SK-N-SH treated with all-trans-retinoic acid at 6 μM for 48 hours (cell line): ENCODE data around the gene FAM83E.

Source experiments
- ATAC-seq: fragments of 200-7000 bp; cut with Tn5 transposase; 3 replicates; pipeline ENCODE4 v1.9.1; 2020; ENCODE audit warnings: mild to moderate bottlenecking, moderate library complexity
- ARNTL ChIP-seq: fragments of 450-650 bp; formaldehyde crosslinking; IDR thresholded peaks from 2 replicates; pipeline ENCODE4 v1.5.0; 2020; ENCODE audit warnings: low read depth, mild to moderate bottlenecking, moderate library complexity, borderline replicate concordance
- BACH2 ChIP-seq: fragments of 250-450 bp; sonication (Bioruptor Pico); IDR thresholded peaks from 2 replicates; pipeline ENCODE4 v1.9.0; 2021; ENCODE audit warnings: mild to moderate bottlenecking, borderline replicate concordance
- CREB5 ChIP-seq: fragments of 250-450 bp; sonication (Bioruptor Pico); IDR thresholded peaks from 2 replicates; pipeline ENCODE4 v1.5.1; 2020; ENCODE audit warnings: low read depth, mild to moderate bottlenecking, moderate library complexity
- CSDC2 ChIP-seq: fragments of 250-450 bp; sonication (Bioruptor Pico); IDR thresholded peaks from 2 replicates; pipeline ENCODE4 v1.5.0; 2020; ENCODE audit warnings: mild to moderate bottlenecking, moderate library complexity
- ESRRG ChIP-seq: fragments of 250-450 bp; sonication (Bioruptor Pico); IDR thresholded peaks from 2 replicates; pipeline ENCODE4 v1.6.1; 2021; ENCODE audit warnings: mild to moderate bottlenecking
- GLIS3 ChIP-seq: fragments of 250-450 bp; sonication (Bioruptor Pico); IDR thresholded peaks from 2 replicates; pipeline ENCODE4 v1.5.0; 2020; ENCODE audit warnings: mild to moderate bottlenecking, moderate library complexity
- ISL1 ChIP-seq: fragments of 250-450 bp; sonication (Bioruptor Pico); IDR thresholded peaks from 2 replicates; pipeline ENCODE4 v2.1.2; 2022; ENCODE audit warnings: mild to moderate bottlenecking, moderate library complexity
- PATZ1 ChIP-seq: fragments of 250-450 bp; sonication (Bioruptor Pico); IDR thresholded peaks from 2 replicates; pipeline ENCODE4 v1.8.0; 2020; ENCODE audit warnings: mild to moderate bottlenecking, moderate library complexity, borderline replicate concordance
- POU6F1 ChIP-seq: fragments of 250-450 bp; sonication (Bioruptor Pico); IDR thresholded peaks from 2 replicates; pipeline ENCODE4 v1.8.0; 2021; ENCODE audit warnings: low read depth, mild to moderate bottlenecking, moderate library complexity, borderline replicate concordance
- PPARA ChIP-seq: fragments of 250-450 bp; sonication (Bioruptor Pico); IDR thresholded peaks from 2 replicates; pipeline ENCODE4 v1.5.0; 2020; ENCODE audit warnings: mild to moderate bottlenecking, borderline replicate concordance
- RARB ChIP-seq: fragments of 250-450 bp; sonication (Bioruptor Pico); IDR thresholded peaks from 2 replicates; pipeline ENCODE4 v1.8.0; 2021; ENCODE audit warnings: mild to moderate bottlenecking, moderate library complexity
- SNAI2 ChIP-seq: fragments of 250-450 bp; sonication (Bioruptor Pico); IDR thresholded peaks from 2 replicates; pipeline ENCODE4 v1.5.0; 2020; ENCODE audit warnings: mild to moderate bottlenecking, moderate library complexity
- TCF4 ChIP-seq: fragments of 250-450 bp; sonication (Bioruptor Pico); IDR thresholded peaks from 2 replicates; pipeline ENCODE4 v1.8.0; 2021; ENCODE audit warnings: mild to moderate bottlenecking, moderate library complexity, borderline replicate concordance
- TOX ChIP-seq: fragments of 250-450 bp; sonication (Bioruptor Pico); IDR thresholded peaks from 2 replicates; pipeline ENCODE4 v1.8.0; 2021; ENCODE audit warnings: mild to moderate bottlenecking, moderate library complexity, borderline replicate concordance
- TSHZ2 ChIP-seq: fragments of 250-450 bp; sonication (Bioruptor Pico); IDR thresholded peaks from 2 replicates; pipeline ENCODE4 v1.5.0; 2020; ENCODE audit warnings: mild to moderate bottlenecking, moderate library complexity
- ZC3H10 ChIP-seq: fragments of 250-450 bp; sonication (Bioruptor Pico); IDR thresholded peaks from 2 replicates; pipeline ENCODE4 v1.5.1; 2021; ENCODE audit warnings: mild to moderate bottlenecking, moderate library complexity
- ZFP3 ChIP-seq: fragments of 250-450 bp; sonication (Bioruptor Pico); IDR thresholded peaks from 2 replicates; pipeline ENCODE4 v1.5.0; 2020; ENCODE audit warnings: mild to moderate bottlenecking, moderate library complexity
- ZFP30 ChIP-seq: fragments of 450-650 bp; formaldehyde crosslinking; IDR thresholded peaks from 2 replicates; pipeline ENCODE4 v1.5.0; 2022; ENCODE audit warnings: mild to moderate bottlenecking, moderate library complexity
- ZNF565 ChIP-seq: fragments of 450-650 bp; formaldehyde crosslinking; conservative IDR thresholded peaks from 2 replicates; pipeline ENCODE4 v1.5.0; 2020; ENCODE audit warnings: low read depth, mild to moderate bottlenecking, moderate library complexity
- ZNF70 ChIP-seq: fragments of 450-650 bp; formaldehyde crosslinking; IDR thresholded peaks from 2 replicates; pipeline ENCODE4 v1.5.0; 2020; ENCODE audit warnings: mild to moderate bottlenecking, moderate library complexity
- ZNF8 ChIP-seq: fragments of 450-650 bp; formaldehyde crosslinking; IDR thresholded peaks from 2 replicates; pipeline ENCODE4 v1.5.0; 2020; ENCODE audit warnings: mild to moderate bottlenecking, moderate library complexity

FAM83E gene

GRCh38 chr19:48618278-48618915, 3.5 kb upstream of the FAM83E start (continued):
- TF ChIP-seq TSHZ2 (CRISPR knock-in tag), result no peak
- TF ChIP-seq, all 23 proteins: peak for 0

GRCh38 chr19:48617146-48617937, 2.5 kb upstream of the FAM83E start:
- ATAC-seq, result no peak
- TF ChIP-seq ZFP30 (CRISPR knock-in tag) (no peak), ARNTL (CRISPR knock-in tag) (no peak), PATZ1 (CRISPR knock-in tag) (no peak), ZNF565 (CRISPR knock-in tag) (no peak), TCF4 (CRISPR knock-in tag) (no peak), PPARA (no peak), ZC3H10 (CRISPR knock-in tag) (no peak), ESRRG (CRISPR knock-in tag) (no peak), SNAI2 (no peak), RARB (no peak), BACH2 (CRISPR knock-in tag) (no peak), CREB5 (CRISPR knock-in tag) (no peak), ZNF8 (CRISPR knock-in tag) (no peak), CSDC2 (CRISPR knock-in tag) (no peak), ZFP3 (CRISPR knock-in tag) (no peak), ZNF70 (CRISPR knock-in tag) (no peak), TSHZ2 (CRISPR knock-in tag) (no peak), TOX (no peak)

GRCh38 chr19:48616491-48617056, 1.7 kb upstream of the FAM83E start:
- no peak for ATAC-seq
- TF ChIP-seq PPARA (no peak), ISL1 (CRISPR knock-in tag) (no peak), TOX (no peak), ARNTL (CRISPR knock-in tag) (no peak), ZC3H10 (CRISPR knock-in tag) (no peak), ZNF8 (CRISPR knock-in tag) (no peak), BACH2 (CRISPR knock-in tag) (no peak), PATZ1 (CRISPR knock-in tag) (no peak), GLIS3 (no peak), CREB5 (CRISPR knock-in tag) (no peak), ZFP30 (CRISPR knock-in tag) (no peak), ZNF565 (CRISPR knock-in tag) (no peak), ESRRG (CRISPR knock-in tag) (no peak), POU6F1 (CRISPR knock-in tag) (no peak)
